ENCODE results near the gene THSD4. TPM values are rescaled to one million over a fixed set of nuclear protein-coding genes. Genes with fewer than 3 reads are reported as not detected.

Gene THSD4
- total and polyA plus RNA-seq, 8 donors = 15.7 to 43.3 (median 19.1) TPM

- Histone ChIP-seq H3K4me3 (no peak overlapping the region), H3K27ac (no peak overlapping the region), H3K36me3 (no peaks in the 10 kb centered on the region), H3K4me1 (no peaks in the 10 kb centered on the region), H3K9me3 (no peaks in the 10 kb centered on the region), H3K27me3 (no peaks in the 10 kb centered on the region)
- no peak for DNase-seq
- intact Hi-C loops (cut with DNase I) = loop anchor here in 1 of 2 donors (10.0 kb wide), 1 partner anchor 280 kb away; no protein-coding TSS in a partner anchor
- ATAC-seq = no peak
- TF ChIP-seq, protein P1, sequence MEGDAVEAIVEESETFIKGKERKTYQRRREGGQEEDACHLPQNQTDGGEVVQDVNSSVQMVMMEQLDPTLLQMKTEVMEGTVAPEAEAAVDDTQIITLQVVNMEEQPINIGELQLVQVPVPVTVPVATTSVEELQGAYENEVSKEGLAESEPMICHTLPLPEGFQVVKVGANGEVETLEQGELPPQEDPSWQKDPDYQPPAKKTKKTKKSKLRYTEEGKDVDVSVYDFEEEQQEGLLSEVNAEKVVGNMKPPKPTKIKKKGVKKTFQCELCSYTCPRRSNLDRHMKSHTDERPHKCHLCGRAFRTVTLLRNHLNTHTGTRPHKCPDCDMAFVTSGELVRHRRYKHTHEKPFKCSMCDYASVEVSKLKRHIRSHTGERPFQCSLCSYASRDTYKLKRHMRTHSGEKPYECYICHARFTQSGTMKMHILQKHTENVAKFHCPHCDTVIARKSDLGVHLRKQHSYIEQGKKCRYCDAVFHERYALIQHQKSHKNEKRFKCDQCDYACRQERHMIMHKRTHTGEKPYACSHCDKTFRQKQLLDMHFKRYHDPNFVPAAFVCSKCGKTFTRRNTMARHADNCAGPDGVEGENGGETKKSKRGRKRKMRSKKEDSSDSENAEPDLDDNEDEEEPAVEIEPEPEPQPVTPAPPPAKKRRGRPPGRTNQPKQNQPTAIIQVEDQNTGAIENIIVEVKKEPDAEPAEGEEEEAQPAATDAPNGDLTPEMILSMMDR (IDR thresholded peaks at IDR 0.05) = no peak
Observed at GRCh38 chr15:71734709-71735384, 619.6 kb downstream of the THSD4 start.

DNA sequence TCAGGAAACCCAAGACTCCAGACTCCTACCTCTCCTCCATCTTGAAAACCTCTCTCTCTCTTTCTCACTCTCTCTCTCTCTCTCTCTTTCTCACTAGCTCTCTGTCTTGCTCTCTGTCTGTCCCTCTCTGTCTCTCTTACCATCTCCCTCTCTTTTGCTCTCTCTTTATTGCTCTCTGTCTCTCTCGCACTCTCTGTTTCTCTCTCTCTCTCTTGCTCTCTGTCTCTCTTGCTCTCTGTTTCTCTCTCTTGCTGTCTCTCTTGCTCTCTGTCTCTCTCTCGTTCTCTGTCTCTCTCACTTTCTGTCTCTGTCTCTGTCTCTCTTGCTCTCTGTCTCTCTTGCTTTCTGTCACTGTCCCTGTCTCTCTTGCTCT lies 620.1 kb downstream of the THSD4 start:
- no peaks in the 10 kb centered on the region for H3K27me3 ChIP-seq
- H3K4me1 ChIP-seq = no peaks in the 10 kb centered on the region
- no peaks in the 10 kb centered on the region for H3K36me3 ChIP-seq
- DNase-seq (no peak), ATAC-seq (no peak)
- H3K27ac ChIP-seq = no peak overlapping the region
- TF ChIP-seq, protein P1 (IDR thresholded peaks at IDR 0.05) = no peak
- intact Hi-C loops (cut with DNase I) = loop anchor here in 1 of 2 donors (10.0 kb wide), 1 partner anchor 281 kb away; no protein-coding TSS in a partner anchor
- H3K9me3 ChIP-seq = no peaks in the 10 kb centered on the region
- no peak overlapping the region for H3K4me3 ChIP-seq

- Histone ChIP-seq H3K4me3 (no peak overlapping the region), H3K4me1 (no peaks in the 10 kb centered on the region), H3K36me3 (no peaks in the 10 kb centered on the region), H3K27me3 (no peaks in the 10 kb centered on the region), H3K27ac (no peak overlapping the region), H3K9me3 (no peaks in the 10 kb centered on the region)
- intact Hi-C loops (cut with DNase I) = loop anchor here in 1 of 2 donors (10.0 kb wide), 1 partner anchor 282 kb away; no protein-coding TSS in a partner anchor
- DNase-seq (no peak), ATAC-seq (no peak)
- TF ChIP-seq, protein P1 (IDR thresholded peaks at IDR 0.05) = no peak
Observed at GRCh38 chr15:71736286-71736947, 621.1 kb downstream of the THSD4 start.

DNA sequence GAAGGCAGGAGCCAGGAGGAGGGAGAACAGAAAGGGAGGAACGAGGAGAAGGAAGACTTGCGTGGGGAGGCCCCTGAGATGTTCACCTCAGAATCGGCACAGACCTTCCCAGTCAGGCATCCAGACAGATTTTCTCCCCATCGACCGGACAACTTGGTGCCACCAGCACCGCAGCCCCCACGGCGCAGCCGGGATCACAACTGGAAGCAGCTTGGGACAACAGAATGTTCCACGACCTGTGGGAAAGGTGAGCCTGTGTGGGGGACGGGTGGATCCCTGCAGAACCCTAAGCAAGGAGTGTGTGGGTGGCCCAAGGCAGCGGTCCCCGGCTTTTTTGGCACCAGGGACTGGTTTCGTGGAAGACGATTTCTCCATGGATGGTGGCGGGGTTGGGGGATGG lies 622.5 kb downstream of the THSD4 start:
- DNase-seq (no peak), ATAC-seq (no peak)
- H3K4me1 ChIP-seq = no peaks in the 10 kb centered on the region
- no peak overlapping the region for H3K27ac ChIP-seq
- no peaks in the 10 kb centered on the region for H3K36me3 ChIP-seq
- TF ChIP-seq, protein P1 (IDR thresholded peaks at IDR 0.05) = no peak
- H3K4me3 ChIP-seq = no peak overlapping the region
- no peaks in the 10 kb centered on the region for H3K9me3 ChIP-seq
- intact Hi-C loops (cut with DNase I) = loop anchor here in 1 of 2 donors (10.0 kb wide), 1 partner anchor 283 kb away; no protein-coding TSS in a partner anchor
- no peaks in the 10 kb centered on the region for H3K27me3 ChIP-seq

DNA sequence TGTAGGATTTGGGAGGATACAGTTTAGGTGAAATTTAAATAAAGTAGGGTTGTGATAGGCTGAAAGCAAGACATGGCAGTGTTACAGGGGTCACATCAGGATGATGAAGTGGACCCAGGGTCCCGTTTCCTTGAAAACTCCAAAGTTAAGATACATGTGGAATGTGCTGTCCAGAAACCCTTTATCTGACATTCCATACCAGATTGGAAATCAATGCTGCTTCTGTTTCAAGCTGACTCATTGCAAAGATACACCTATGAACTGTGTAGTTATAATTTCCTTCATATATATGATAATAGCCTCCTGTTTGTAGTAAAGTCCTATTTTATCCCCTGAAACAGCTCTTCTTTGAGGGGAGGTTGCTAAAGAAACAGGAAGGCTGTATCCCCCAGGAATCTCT lies 624.1 kb downstream of the THSD4 start:
- Histone ChIP-seq H3K27ac (no peak overlapping the region), H3K9me3 (no peaks in the 10 kb centered on the region), H3K36me3 (no peaks in the 10 kb centered on the region), H3K27me3 (no peaks in the 10 kb centered on the region), H3K4me3 (no peak overlapping the region), H3K4me1 (no peaks in the 10 kb centered on the region)
- DNase-seq (no peak), ATAC-seq (no peak)
- intact Hi-C loops (cut with DNase I) = loop anchor here in 1 of 2 donors (10.0 kb wide), 1 partner anchor 285 kb away; no protein-coding TSS in a partner anchor
- TF ChIP-seq, protein P1 (IDR thresholded peaks at IDR 0.05) = no peak
